Urinary bladder (tissue), 4 donors: ENCODE measurements around the gene ME3. TPM values are rescaled to one million over a fixed set of nuclear protein-coding genes. Genes with fewer than 3 reads are reported as not detected.

Experiments
- DNase-seq: peaks from one replicate; pipeline ENCODE4 v3.0.0-alpha.2; 2015; ENCODE audit errors: extremely low spot score
- H3K27ac ChIP-seq: one replicate; pipeline ENCODE4 v1.5.1; 2013; ENCODE audit warnings: low read depth, mild to moderate bottlenecking, moderate library complexity
- H3K36me3 ChIP-seq: one replicate; pipeline ENCODE4 v1.6.1; 2013; ENCODE audit warnings: mild to moderate bottlenecking, moderate library complexity; ENCODE audit not compliant: insufficient read depth
- H3K4me1 ChIP-seq: one replicate; pipeline ENCODE4 v1.6.1; 2013; ENCODE audit warnings: mild to moderate bottlenecking, moderate library complexity; ENCODE audit not compliant: insufficient read depth
- H3K4me3 ChIP-seq: one replicate; pipeline ENCODE4 v1.5.1; 2013; ENCODE audit warnings: low read depth, low read length
- WGBS: extraction: QIAGEN DNeasy Blood & Tissue Kit; methylation state at CpG from one replicate; pipeline ENCODE4 v1.1.7; 2013; 5-methylcytosine and 5-hydroxymethylcytosine counted together
- polyA plus RNA-seq: library from polyadenylated mRNA; stranded (reverse); fragments of 200-250 nt; gene quantifications from one replicate; pipeline ENCODE4 v1.2.3, GENCODE V29; 2013
- total RNA-seq: library from RNA; depleted of rRNA; stranded (reverse); fragments of >200 nt; gene quantifications from one replicate; pipeline ENCODE4 v1.2.3, GENCODE V29; 2014
- donor health status: healthy with polysubstance abuse.
- donor health status: healthy.

Gene ME3
- total and polyA plus RNA-seq, 2 donors: 17.6 to 52.2 TPM

GRCh38 chr11:86702220-86702983 lies 30.0 kb upstream of the ME3 start:
- Histone ChIP-seq H3K27ac (no peak overlapping the region), H3K4me3 (no peak overlapping the region), H3K36me3 (no peaks in the 10 kb centered on the region), H3K4me1 (no peaks in the 10 kb centered on the region)
- no peak for DNase-seq
- WGBS: 78% methylated on average over 4 of the region's 4 CpGs

- Histone ChIP-seq H3K36me3 (no peaks in the 10 kb centered on the region), H3K4me1 (no peaks in the 10 kb centered on the region), H3K27ac (no peak overlapping the region), H3K4me3 (no peak overlapping the region)
- no peak for DNase-seq
- WGBS: 78% methylated on average over 1 of the region's 1 CpG
Measured at GRCh38 chr11:86699040-86699791, 26.8 kb upstream of the ME3 start.

GRCh38 chr11:86698639-86699038 lies 26.2 kb upstream of the ME3 start:
- Histone ChIP-seq H3K36me3 (no peaks in the 10 kb centered on the region), H3K27ac (no peak overlapping the region), H3K4me1 (no peaks in the 10 kb centered on the region), H3K4me3 (no peak overlapping the region)
- no peak for DNase-seq
- 86% methylated on average over 1 of the region's 1 CpG for WGBS

GRCh38 chr11:86696451-86696850 lies 24.0 kb upstream of the ME3 start:
- DNase-seq: no peak
- Histone ChIP-seq H3K4me1 (no peaks in the 10 kb centered on the region), H3K4me3 (no peak overlapping the region), H3K27ac (no peak overlapping the region), H3K36me3 (no peaks in the 10 kb centered on the region)
- 97% methylated on average over 1 of the region's 1 CpG for WGBS

GRCh38 chr11:86696004-86696403 lies 23.6 kb upstream of the ME3 start:
- Histone ChIP-seq H3K27ac (no peak overlapping the region), H3K4me3 (no peak overlapping the region), H3K36me3 (no peaks in the 10 kb centered on the region), H3K4me1 (no peaks in the 10 kb centered on the region)
- no peak for DNase-seq
- 77% methylated on average over 1 of the region's 1 CpG for WGBS

GRCh38 chr11:86695373-86695772 lies 23.0 kb upstream of the ME3 start:
- Histone ChIP-seq H3K4me1 (no peaks in the 10 kb centered on the region), H3K27ac (no peak overlapping the region), H3K4me3 (no peak overlapping the region), H3K36me3 (no peaks in the 10 kb centered on the region)
- no peak for DNase-seq

- Histone ChIP-seq H3K27ac (no peak overlapping the region), H3K4me1 (no peaks in the 10 kb centered on the region), H3K36me3 (no peaks in the 10 kb centered on the region), H3K4me3 (no peak overlapping the region)
- WGBS: 62% methylated on average over 1 of the region's 1 CpG
- DNase-seq: no peak
Measured at GRCh38 chr11:86693518-86693917, 21.1 kb upstream of the ME3 start.

- Histone ChIP-seq H3K27ac (no peak overlapping the region), H3K4me3 (no peak overlapping the region), H3K36me3 (no peaks in the 10 kb centered on the region), H3K4me1 (no peaks in the 10 kb centered on the region)
- DNase-seq: no peak
- WGBS: 88% methylated on average over 1 of the region's 1 CpG
Measured at GRCh38 chr11:86692746-86693145, 20.3 kb upstream of the ME3 start.

- no peak overlapping the region for H3K27ac ChIP-seq
- 77% methylated on average over 1 of the region's 1 CpG for WGBS
- DNase-seq: no peak
- H3K4me1 ChIP-seq: no peaks in the 10 kb centered on the region
- no peak overlapping the region for H3K4me3 ChIP-seq
- no peaks in the 10 kb centered on the region for H3K36me3 ChIP-seq
Measured at GRCh38 chr11:86692317-86692716, 19.9 kb upstream of the ME3 start.

GRCh38 chr11:86688398-86689179 lies 16.2 kb upstream of the ME3 start:
- no peak for DNase-seq
- no peaks in the 10 kb centered on the region for H3K36me3 ChIP-seq
- H3K27ac ChIP-seq: no peak overlapping the region
- WGBS: 71% methylated on average over 4 of the region's 4 CpGs
- no peak overlapping the region for H3K4me3 ChIP-seq
- no peaks in the 10 kb centered on the region for H3K4me1 ChIP-seq

- no peak overlapping the region for H3K4me3 ChIP-seq
- no peaks in the 10 kb centered on the region for H3K36me3 ChIP-seq
- no peak overlapping the region for H3K27ac ChIP-seq
- 82% methylated on average over 5 of the region's 5 CpGs for WGBS
- H3K4me1 ChIP-seq: no peaks in the 10 kb centered on the region
- no peak for DNase-seq
Measured at GRCh38 chr11:86687185-86687778, 14.9 kb upstream of the ME3 start.

- no peak for DNase-seq
- H3K36me3 ChIP-seq: no peaks in the 10 kb centered on the region
- no peak overlapping the region for H3K27ac ChIP-seq
- no peaks in the 10 kb centered on the region for H3K4me1 ChIP-seq
- WGBS: 100% methylated on average over 1 of the region's 1 CpG
- H3K4me3 ChIP-seq: no peak overlapping the region
Measured at GRCh38 chr11:86686531-86686930, 14.1 kb upstream of the ME3 start.

- H3K27ac ChIP-seq: peak overlapping the region; percentile 2
- WGBS: 28% methylated on average over 2 of the region's 2 CpGs
- no peak overlapping the region for H3K4me3 ChIP-seq
- H3K4me1 ChIP-seq: no peaks in the 10 kb centered on the region
- H3K36me3 ChIP-seq: no peaks in the 10 kb centered on the region
- DNase-seq: no peak
Measured at GRCh38 chr11:86681483-86681756, 9.0 kb upstream of the ME3 start.
